Suprapubic skin (tissue), 4 donors: Measurements from ENCODE around the gene SMARCC1. TPM values are rescaled to one million over a fixed set of nuclear protein-coding genes. Genes with fewer than 3 reads are reported as not detected.

Experiments used
- DNase-seq, 2 donors: peaks; one replicate each; pipeline ENCODE4 v3.0.0-alpha.2; 2019; ENCODE audit warnings: low spot score in 2 of 2
- H3K27ac ChIP-seq: fragments of 200-600 bp; sonication (generic); one replicate; pipeline ENCODE4 v1.5.1; 2019
- H3K27me3 ChIP-seq: fragments of 200-600 bp; sonication (generic); one replicate; pipeline ENCODE4 v1.5.1; 2019
- H3K36me3 ChIP-seq: fragments of 200-600 bp; sonication (generic); one replicate; pipeline ENCODE4 v1.5.1; 2019
- H3K4me1 ChIP-seq: fragments of 200-600 bp; sonication (generic); one replicate; pipeline ENCODE4 v1.5.1; 2019
- H3K4me3 ChIP-seq: fragments of 200-600 bp; sonication (generic); one replicate; pipeline ENCODE4 v1.5.1; 2019; ENCODE audit warnings: mild to moderate bottlenecking
- H3K9me3 ChIP-seq: fragments of 200-600 bp; sonication (generic); one replicate; pipeline ENCODE4 v1.5.1; 2019
- EP300 ChIP-seq: sonication (generic); formaldehyde crosslinking; IDR thresholded peaks from one replicate; pipeline ENCODE4 v1.6.1; 2017; ENCODE audit warnings: antibody characterized with exemption
- POLR2A ChIP-seq, 2 donors: fragments of 450-650 bp; IDR thresholded peaks; one replicate each; pipeline ENCODE4 v1.6.1; 2017; ENCODE audit warnings: antibody characterized with exemption in 2 of 2, mild to moderate bottlenecking in 2 of 2, moderate library complexity in 2 of 2
- POLR2AphosphoS5 ChIP-seq, 3 donors: sonication (generic); formaldehyde crosslinking; IDR thresholded peaks; one replicate each; pipeline ENCODE4 v1.6.1; 2017; ENCODE audit warnings: antibody characterized with exemption in 3 of 3
- WGBS: methylation state at CpG from one replicate; pipeline ENCODE4 v1.1.5; 2018; 5-methylcytosine and 5-hydroxymethylcytosine counted together
- total RNA-seq, 4 donors: library from RNA; depleted of rRNA; stranded (reverse); fragments of >200 nt; gene quantifications; one replicate each; pipeline ENCODE4 v1.1.0, GENCODE V29; 2016
- TF ChIP-seq, protein P1 (sequence below), 2 donors: fragments of 200-600 bp in 1 of 2; fragments of 450-650 bp in 1 of 2; sonication (generic) in 1 of 2; IDR thresholded peaks; one replicate each; pipeline ENCODE4 v1.5.1; 2016 to 2019; ENCODE audit warnings: antibody characterized with exemption in 2 of 2, mild to moderate bottlenecking in 1 of 2, moderate library complexity in 1 of 2

SMARCC1 gene
- total RNA-seq, 4 donors from 2014 or later = 41.0 to 75.5 (median 58.1) TPM

DNA sequence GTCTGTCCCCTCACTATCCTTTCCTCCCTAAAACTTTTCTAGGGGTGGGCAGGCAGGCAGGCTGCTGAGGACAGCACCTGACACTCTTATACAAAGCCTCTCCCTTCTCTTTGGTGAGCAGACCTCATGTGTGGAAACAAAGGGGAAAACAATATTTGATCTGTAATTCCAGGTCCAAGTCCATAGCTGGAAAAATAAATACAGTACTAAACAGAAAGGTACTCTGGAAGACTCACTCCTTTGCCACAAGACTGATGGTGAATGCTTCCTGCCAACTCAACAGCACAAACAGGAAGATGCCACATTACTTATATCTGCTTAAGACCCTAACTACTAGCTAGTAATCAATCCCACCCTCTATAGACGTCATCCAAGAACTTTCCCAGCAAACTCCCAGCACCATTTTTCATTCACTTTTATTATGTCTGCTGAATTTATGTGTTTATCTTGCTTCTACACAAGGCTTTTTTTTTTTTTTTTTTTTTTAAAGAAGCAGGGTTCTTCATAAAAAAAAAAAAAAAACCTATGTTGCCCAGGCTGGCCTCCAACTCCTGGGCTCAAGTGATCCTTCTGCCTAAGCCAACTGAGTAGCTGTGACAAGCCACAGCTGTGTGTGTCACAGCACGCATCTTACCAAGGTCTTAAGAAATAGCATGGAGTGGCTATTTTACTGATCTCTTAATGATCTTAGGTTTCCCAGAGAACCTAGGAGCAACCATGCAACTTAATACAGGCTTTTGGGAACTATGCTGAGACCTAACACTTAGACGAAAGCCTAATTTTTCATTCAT lies 158.8 kb downstream of the SMARCC1 start:
- DNase-seq = no peak
- Histone ChIP-seq H3K27me3 (no peaks in the 10 kb centered on the region), H3K9me3 (no peaks in the 10 kb centered on the region)

DNA sequence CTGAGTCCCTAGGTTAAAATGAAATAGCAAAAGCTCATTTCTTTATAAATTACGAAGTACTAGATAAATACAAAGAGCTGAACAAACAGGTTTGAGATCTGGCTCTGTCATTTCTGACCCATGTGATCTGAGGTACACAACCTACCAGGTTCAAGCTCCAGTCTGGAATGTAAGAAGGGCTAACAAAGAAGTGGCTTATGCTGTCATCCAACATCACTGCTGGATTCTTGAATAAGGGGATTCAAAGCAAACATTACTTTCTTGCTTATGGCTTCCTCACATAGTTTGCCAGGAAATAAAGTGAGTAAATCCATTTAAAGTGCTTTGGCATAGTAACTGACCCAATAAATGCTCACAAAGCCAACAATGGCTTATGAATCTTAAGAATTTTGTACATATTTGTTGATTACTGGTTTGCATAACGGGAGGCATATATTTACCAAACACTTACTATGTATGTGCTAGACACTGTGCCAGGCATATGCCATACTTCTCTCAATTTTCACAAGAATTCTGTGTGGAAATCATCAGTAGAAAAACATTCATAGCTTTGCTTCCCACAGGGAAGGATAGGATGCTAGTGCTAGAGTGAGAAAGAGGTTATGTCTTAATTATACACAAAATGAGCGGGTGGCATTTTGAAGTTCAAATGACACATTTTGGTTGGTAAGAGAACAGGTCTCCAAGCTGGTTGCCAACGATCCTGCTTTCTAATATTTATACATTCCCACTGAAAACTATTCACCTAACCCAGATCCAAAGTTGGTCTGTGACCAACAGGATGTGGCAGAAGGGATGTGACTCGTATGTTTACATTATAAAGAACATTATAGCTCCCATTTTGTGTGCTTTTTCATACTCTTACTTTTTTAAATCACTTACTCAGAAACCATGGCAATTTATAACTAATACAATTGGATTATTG lies 164.3 kb downstream of the SMARCC1 start:
- H3K27ac ChIP-seq = no peak overlapping the region
- peaks cover 66% of the 10 kb centered on the region for H3K36me3 ChIP-seq
- WGBS = 84% methylated on average over 5 of the region's 5 CpGs
- H3K9me3 ChIP-seq = no peaks in the 10 kb centered on the region
- H3K4me3 ChIP-seq = no peak overlapping the region
- H3K27me3 ChIP-seq = no peaks in the 10 kb centered on the region
- TF ChIP-seq, protein P1, sequence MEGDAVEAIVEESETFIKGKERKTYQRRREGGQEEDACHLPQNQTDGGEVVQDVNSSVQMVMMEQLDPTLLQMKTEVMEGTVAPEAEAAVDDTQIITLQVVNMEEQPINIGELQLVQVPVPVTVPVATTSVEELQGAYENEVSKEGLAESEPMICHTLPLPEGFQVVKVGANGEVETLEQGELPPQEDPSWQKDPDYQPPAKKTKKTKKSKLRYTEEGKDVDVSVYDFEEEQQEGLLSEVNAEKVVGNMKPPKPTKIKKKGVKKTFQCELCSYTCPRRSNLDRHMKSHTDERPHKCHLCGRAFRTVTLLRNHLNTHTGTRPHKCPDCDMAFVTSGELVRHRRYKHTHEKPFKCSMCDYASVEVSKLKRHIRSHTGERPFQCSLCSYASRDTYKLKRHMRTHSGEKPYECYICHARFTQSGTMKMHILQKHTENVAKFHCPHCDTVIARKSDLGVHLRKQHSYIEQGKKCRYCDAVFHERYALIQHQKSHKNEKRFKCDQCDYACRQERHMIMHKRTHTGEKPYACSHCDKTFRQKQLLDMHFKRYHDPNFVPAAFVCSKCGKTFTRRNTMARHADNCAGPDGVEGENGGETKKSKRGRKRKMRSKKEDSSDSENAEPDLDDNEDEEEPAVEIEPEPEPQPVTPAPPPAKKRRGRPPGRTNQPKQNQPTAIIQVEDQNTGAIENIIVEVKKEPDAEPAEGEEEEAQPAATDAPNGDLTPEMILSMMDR (IDR thresholded peaks at IDR 0.05) = no peak
- TF ChIP-seq POLR2AphosphoS5 (IDR thresholded peaks at IDR 0.05) (no peak), EP300 (no peak), POLR2A (IDR thresholded peaks at IDR 0.05) (no peak)
- H3K4me1 ChIP-seq = no peaks in the 10 kb centered on the region
- no peak for DNase-seq

More for the DNA sequence above, 158.8 kb downstream of the SMARCC1 start:
- Histone ChIP-seq H3K4me1 (no peaks in the 10 kb centered on the region), H3K4me3 (no peak overlapping the region), H3K27ac (no peak overlapping the region), H3K36me3 (peaks cover 85% of the 10 kb centered on the region)
- 94% methylated on average over 3 of the region's 3 CpGs for WGBS
- no peak for TF ChIP-seq EP300
- TF ChIP-seq, protein P1 (IDR thresholded peaks at IDR 0.05) = no peak
- no peak for TF ChIP-seq POLR2AphosphoS5 (IDR thresholded peaks at IDR 0.05)
- TF ChIP-seq POLR2A (IDR thresholded peaks at IDR 0.05) = no peak

DNA sequence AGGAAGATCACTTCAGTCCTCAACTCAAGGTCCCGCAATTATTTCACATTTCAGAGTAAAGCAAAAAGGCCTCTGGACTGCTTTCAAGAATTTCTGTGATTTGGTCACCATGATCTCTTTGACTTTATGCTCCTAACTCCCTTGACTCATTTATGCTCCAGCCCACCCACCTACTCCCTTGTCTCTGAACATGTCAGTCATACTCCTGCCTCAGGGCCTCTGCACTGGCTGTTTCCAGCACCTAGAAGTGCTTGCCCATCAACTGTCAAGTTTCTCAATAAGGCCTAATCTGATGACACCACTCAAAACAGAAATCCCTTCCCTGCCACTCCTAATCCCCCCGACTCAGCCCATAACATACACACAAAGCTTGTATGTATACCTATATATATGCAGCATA lies 166.9 kb downstream of the SMARCC1 start:
- no peaks in the 10 kb centered on the region for H3K4me1 ChIP-seq
- TF ChIP-seq, protein P1 (IDR thresholded peaks at IDR 0.05) = no peak
- TF ChIP-seq POLR2AphosphoS5 (IDR thresholded peaks at IDR 0.05) = no peak
- TF ChIP-seq POLR2A (IDR thresholded peaks at IDR 0.05) = no peak
- no peak for TF ChIP-seq EP300
- DNase-seq = no peak
- no peak overlapping the region for H3K4me3 ChIP-seq
- 90% methylated on average over 2 of the region's 2 CpGs for WGBS
- no peak overlapping the region for H3K27ac ChIP-seq
- H3K36me3 ChIP-seq = peaks cover 51% of the 10 kb centered on the region
- no peaks in the 10 kb centered on the region for H3K27me3 ChIP-seq
- H3K9me3 ChIP-seq = no peaks in the 10 kb centered on the region

DNA sequence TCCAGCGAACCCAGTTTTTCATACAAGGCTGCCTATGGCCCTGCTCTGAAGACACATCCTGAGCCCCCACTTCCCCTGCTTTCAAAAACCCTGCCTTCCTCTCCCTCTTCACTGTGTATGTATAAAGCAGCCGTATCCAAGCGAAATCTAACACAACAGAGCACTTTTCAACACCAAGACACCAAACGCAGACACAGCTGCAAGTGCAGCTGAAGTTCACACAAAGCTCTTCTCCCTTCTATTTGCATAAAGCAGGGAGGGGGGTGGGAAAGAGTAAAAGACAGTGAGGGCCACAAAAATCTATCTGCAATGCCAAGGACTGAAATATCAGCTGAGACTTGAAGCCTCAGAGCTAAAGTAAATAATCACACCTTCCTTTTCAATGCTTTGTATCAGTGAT lies 168.0 kb downstream of the SMARCC1 start:
- Histone ChIP-seq H3K4me3 (no peak overlapping the region), H3K27me3 (no peaks in the 10 kb centered on the region), H3K36me3 (peaks cover 50% of the 10 kb centered on the region), H3K4me1 (no peaks in the 10 kb centered on the region), H3K27ac (no peak overlapping the region), H3K9me3 (no peaks in the 10 kb centered on the region)
- 86% methylated on average over 4 of the region's 4 CpGs for WGBS
- no peak for DNase-seq
- TF ChIP-seq, protein P1 (IDR thresholded peaks at IDR 0.05) = no peak
- no peak for TF ChIP-seq EP300
- no peak for TF ChIP-seq POLR2A (IDR thresholded peaks at IDR 0.05)
- no peak for TF ChIP-seq POLR2AphosphoS5 (IDR thresholded peaks at IDR 0.05)

DNA sequence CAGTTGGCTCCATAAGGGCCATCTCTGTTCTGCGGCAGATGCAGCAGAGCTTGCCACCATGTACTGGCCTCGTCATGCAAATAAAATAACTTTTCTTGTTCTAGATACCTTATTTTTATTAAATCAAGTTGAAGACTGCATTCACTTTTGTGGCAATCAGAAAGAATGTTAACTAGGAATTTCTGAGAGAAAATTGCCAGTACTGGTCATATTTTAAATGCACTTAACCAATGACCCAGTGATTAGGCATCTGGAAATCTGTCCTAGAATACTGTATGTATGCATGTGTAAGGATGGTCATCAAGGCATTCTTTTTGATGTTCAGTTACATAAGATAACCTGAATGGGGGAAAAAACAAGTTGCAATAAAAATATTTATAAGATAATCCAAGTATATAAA lies 168.8 kb downstream of the SMARCC1 start:
- Histone ChIP-seq H3K27ac (no peak overlapping the region), H3K9me3 (no peaks in the 10 kb centered on the region), H3K4me3 (no peak overlapping the region), H3K36me3 (peaks cover 50% of the 10 kb centered on the region), H3K4me1 (no peaks in the 10 kb centered on the region), H3K27me3 (no peaks in the 10 kb centered on the region)
- no peak for TF ChIP-seq POLR2A (IDR thresholded peaks at IDR 0.05)
- TF ChIP-seq EP300 = no peak
- TF ChIP-seq, protein P1 (IDR thresholded peaks at IDR 0.05) = no peak
- no peak for TF ChIP-seq POLR2AphosphoS5 (IDR thresholded peaks at IDR 0.05)
- 100% methylated on average over 2 of the region's 2 CpGs for WGBS
- no peak for DNase-seq
